GM18868 (cell line): ENCODE measurements around the gene CRIP1.

Experiments
- ATAC-seq: cut with Tn5 transposase; IDR thresholded peaks from one replicate; pipeline ENCODE4 v1.9.1; 2021; ENCODE audit warnings: mild to moderate bottlenecking, moderate library complexity; ENCODE audit not compliant: unreplicated experiment

CRIP1 gene

GRCh38 chr14:105480199-105480746 is 6.4 kb upstream of the CRIP1 start:
- ATAC-seq: no peak

DNA sequence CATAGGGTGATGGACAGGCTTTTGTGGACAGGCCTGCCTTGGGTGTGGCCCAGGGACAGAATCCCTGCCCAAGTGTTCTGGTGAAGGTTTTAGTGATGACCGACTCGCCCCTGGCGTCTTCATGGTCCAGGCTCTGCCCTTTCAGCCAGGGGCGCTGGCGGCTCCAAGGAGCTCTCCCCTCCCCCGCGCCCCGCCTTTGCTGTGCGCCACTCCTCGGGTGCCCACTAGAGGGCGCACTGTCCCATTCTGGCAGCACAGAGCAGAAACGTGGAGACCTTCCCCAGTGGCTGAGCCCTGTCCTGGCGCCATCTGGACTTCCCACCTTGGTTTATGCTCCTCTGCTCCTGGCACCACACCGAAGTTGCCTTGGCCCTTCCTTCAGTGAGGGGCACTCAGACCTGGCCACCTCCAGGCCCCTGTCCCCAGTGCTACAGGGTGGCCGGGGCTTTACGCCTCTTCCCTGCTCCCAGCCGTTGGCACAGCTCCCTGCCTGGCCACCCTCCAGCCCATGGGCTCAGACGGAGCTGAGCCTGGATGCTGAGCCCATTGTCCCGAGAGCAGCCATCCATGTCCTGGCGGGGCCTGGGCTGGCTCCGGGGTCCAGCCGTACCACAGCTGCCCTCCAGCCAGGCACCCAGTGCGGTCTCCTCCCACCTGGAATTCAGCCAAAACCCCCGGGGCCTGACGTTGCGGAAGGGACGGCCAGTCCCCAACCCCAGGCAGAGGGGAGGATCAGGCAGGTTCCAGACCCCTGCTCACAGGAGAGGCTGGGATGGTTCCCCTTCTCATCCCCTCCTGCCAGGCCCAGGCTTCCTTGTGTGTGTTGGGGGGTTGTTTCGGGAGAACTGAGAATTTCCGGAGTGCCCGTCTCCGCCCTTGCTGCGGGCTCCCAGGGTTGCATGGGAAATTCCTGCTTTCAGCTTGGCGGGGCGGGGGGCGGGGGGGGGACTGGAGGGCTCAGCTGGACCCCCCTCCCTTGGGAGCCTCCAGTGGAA is 5.6 kb upstream of the CRIP1 start:
- ATAC-seq: peak; percentile 51

- peak; percentile 51 for ATAC-seq
Observed at GRCh38 chr14:105481886-105482457, 4.7 kb upstream of the CRIP1 start.

GRCh38 chr14:105482486-105483110 is 4.1 kb upstream of the CRIP1 start:
- no peak for ATAC-seq

DNA sequence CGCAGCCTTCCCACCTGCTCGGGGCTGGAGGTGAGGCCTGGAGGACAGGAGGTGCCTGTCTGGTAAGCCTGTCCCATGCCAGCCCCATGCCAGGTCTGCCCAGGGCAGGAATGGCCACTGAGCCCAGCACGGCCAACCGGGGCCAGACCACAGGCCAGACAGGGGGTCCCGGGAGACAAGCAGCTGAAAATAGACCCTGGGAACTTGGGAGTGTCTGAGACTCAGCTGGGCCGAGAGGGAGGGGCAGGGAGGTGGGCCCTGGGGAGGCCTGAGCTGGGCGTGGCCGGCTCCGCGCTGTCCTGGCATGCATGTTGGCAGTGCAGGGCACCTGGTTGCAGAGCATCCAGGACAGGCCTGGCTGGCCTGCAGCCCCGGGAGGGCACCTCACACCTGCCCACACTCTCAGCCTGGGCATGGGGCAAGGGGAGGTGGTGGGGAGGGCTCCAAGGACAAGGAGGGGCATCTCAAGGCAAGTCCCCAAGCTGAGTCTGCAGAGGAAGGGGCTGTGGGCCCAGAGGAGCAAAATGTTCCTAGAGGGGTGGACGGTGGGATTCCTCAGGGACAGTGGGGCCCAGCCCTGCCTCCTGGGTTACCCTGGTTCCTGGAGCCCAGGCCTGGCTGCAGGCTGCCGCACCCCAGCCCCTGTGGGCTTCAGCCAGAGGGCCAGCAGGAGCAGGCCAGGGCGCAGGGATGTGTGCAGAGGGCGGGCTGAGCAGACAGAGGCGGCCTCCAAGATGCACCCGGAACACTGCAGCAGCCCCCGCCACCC is 3.2 kb upstream of the CRIP1 start:
- no peak for ATAC-seq

DNA sequence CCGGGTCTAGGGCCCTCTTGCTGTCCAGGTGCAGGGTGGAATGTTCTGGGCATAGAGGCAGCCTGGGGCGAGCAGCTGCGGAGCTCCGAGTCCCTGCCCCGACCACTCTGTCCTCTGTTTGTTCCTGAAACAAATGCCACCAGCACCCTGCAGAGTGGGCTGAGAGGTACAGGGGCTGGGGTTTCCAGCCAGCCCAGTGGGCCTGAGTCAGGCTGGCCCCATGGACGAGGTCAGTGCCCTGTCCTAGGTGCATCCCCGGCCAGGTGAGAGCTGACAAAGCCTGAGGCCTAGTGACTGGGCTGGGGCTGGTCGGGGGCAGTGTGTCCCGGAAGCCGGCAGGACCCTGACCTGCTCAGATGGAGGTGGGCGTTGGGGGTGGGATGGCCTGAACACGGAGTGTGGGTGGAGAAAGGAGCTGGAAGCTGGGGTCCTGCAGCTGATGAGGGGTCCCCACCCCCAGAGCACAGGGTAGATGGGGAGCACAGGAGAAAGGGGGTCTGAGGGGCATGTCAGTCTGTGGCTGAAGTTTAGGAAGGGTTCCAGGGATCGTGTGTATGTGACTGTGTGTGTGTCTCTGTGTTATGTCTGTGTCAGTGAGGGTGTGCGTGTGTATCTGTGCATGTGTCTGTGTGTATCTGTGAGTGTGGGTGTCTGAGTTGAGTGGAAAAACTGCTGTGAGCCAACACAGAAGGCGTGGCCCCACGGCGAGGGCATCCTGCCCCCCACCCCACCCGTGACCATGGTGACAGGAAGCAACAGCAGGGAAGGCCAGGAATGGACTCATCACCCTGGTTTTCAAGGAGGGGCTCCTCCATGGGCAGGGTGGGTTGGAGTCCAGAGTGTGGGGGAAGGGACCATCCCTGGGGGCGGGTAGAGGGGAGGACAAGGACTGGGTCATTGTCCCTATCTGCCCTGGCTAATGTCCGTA is 2.4 kb upstream of the CRIP1 start:
- ATAC-seq: no peak

- no peak for ATAC-seq
Observed at GRCh38 chr14:105484997-105485393, 1.7 kb upstream of the CRIP1 start.

DNA sequence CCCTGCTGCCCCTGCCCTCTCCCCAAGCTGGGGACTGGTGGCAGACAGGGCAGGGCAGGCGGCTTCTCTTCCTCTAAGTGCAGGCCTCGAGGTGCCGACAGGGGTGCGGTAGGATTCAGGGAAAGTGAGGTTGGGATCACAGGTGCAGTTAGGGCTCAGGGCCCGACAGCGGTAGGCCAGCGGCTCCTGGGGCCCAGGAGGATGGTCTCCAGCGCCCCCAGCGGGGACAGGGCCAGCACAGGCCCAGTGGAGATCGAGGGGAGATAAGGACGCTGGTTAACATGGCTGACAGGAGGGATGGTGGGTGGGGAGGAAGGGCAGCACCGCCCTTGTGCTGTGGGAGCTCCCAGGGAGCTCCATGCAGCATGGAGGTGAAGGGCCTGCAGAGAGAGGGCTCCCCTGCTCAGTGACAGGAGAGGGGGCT is 935 bp upstream of the CRIP1 start:
- ATAC-seq: no peak

DNA sequence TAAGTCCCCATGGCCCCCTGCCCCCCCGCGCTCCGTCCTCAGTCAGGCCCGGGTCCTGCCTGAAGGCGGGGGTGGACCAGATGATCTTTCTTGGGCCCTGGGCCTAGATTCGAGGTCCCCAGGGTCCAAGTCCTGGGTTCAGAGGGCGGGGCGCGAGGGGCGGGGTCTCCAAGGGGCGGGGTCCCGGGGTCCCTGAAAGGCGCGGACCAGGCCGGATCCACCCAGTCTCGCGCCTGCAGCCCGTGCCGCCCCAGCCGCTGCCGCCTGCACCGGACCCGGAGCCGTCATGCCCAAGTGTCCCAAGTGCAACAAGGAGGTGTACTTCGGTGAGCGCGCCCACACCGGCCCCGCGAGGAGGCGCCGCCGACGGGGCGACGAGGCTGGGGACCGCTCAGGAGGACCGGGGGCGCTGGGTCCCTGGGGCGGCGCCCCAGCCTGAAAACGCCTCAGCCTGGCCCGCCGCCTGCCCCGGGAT is 325 bp downstream of the CRIP1 start:
- ATAC-seq: no peak

DNA sequence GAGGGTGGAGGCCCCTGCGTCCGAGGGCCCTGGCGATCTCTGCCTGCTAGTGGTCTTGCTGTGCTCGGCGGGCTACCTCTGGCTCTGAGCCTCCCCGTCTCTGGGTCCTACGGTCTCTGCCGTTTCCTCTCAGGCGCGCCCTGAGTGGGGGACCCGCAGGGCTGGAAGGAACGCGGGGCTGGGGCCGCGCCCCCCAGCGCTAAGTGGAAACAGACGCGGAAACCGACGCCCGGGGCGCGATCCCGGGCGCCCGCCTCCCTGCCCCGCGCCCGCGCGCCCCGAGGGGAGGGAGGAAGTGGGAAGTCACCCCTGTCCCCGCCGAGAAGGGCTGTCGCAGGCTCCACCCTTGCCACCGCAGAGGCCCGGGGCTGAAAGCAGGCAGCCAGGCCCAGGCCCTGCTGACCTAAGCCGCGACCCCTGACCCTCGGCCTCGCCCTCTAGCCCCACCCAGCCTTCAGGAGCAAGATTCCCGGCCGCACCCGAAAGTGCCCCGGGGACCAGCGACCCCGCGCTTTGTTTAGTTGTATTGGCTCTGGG is 831 bp downstream of the CRIP1 start:
- no peak for ATAC-seq

GRCh38 chr14:105487986-105488777 is 1.5 kb downstream of the CRIP1 start:
- no peak for ATAC-seq

DNA sequence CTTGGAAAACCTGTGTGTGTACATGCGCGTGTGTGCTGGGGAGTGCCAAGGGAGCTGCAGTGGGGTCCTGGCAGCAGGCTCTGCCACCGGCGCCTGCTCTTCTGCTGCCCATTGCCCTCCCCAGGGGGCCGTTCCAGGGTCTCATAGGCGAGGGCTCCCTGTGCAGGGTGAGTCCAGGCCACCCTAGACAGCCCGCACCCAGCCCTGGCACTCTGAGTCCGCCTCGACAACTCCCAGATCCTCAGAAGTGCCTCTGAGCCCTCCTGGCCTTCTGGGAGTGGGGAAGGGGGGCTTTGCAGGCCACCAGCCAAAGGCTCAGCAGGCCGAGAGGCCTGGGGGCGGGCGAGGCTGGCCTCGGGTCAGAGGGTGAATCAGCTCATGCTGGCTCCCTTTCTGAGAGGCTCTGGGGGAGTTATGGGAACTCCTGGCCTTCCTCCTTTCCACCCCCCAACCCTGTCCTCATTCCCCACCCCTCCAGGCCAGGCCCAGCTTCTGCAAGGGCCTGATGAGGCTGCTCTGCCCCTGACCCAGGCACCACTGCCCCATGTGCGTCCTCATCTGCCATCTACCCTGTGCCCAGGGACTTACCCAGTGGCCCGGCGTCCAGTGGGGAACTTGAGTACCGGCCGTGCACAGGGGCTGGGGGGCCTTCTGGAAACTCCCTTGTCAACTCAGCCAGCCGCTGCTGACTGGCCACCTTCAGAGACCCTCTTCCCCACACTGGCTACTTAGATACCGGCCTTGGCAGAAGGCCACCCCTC is 2.3 kb downstream of the CRIP1 start:
- ATAC-seq: no peak

GRCh38 chr14:105489542-105490266 is 3.0 kb downstream of the CRIP1 start:
- ATAC-seq: no peak

- ATAC-seq: no peak
Observed at GRCh38 chr14:105490267-105490571, 3.5 kb downstream of the CRIP1 start.

- ATAC-seq: peak; percentile 74
Observed at GRCh38 chr14:105490572-105491365, 4.1 kb downstream of the CRIP1 start, which contains the start of gene TEDC1. Gene TEDC1 (plus strand): TSS chr14:105491246. CDS start chr14:105491376, 130 bp downstream.

- ATAC-seq: no peak
Observed at GRCh38 chr14:105491366-105491973, 4.8 kb downstream of the CRIP1 start.
